Memory B cell (primary cell): ENCODE data around the gene MAPK7.

Experiments
- ATAC-seq: fragments of 150-1000 bp; cut with Tn5 transposase; 2 replicates; pipeline ENCODE4 v1.10.0; 2021; ENCODE audit warnings: low read depth, mild to moderate bottlenecking, moderate library complexity
- DNase-seq, 2 donors: peaks; one replicate each; pipeline ENCODE4 v3.0.0; 2022; ENCODE audit warnings: low spot score in 2 of 2
- H3K27ac Mint-ChIP-seq: one replicate; pipeline ENCODE4 v1.8.0; 2022; ENCODE audit warnings: mild to moderate bottlenecking, moderate library complexity, mixed read lengths
- H3K27me3 Mint-ChIP-seq: one replicate; pipeline ENCODE4 v1.8.0; 2022; ENCODE audit warnings: mixed read lengths
- H3K36me3 Mint-ChIP-seq: one replicate; pipeline ENCODE4 v1.8.0; 2022; ENCODE audit warnings: mild to moderate bottlenecking, mixed read lengths
- H3K4me1 Mint-ChIP-seq: one replicate; pipeline ENCODE4 v1.8.0; 2022; ENCODE audit warnings: mixed read lengths
- H3K4me3 Mint-ChIP-seq: one replicate; pipeline ENCODE4 v1.8.0; 2022; ENCODE audit warnings: mild to moderate bottlenecking, moderate library complexity, mixed read lengths
- H3K9me3 Mint-ChIP-seq: one replicate; pipeline ENCODE4 v1.8.0; 2022; ENCODE audit warnings: mixed read lengths

Gene MAPK7

DNA sequence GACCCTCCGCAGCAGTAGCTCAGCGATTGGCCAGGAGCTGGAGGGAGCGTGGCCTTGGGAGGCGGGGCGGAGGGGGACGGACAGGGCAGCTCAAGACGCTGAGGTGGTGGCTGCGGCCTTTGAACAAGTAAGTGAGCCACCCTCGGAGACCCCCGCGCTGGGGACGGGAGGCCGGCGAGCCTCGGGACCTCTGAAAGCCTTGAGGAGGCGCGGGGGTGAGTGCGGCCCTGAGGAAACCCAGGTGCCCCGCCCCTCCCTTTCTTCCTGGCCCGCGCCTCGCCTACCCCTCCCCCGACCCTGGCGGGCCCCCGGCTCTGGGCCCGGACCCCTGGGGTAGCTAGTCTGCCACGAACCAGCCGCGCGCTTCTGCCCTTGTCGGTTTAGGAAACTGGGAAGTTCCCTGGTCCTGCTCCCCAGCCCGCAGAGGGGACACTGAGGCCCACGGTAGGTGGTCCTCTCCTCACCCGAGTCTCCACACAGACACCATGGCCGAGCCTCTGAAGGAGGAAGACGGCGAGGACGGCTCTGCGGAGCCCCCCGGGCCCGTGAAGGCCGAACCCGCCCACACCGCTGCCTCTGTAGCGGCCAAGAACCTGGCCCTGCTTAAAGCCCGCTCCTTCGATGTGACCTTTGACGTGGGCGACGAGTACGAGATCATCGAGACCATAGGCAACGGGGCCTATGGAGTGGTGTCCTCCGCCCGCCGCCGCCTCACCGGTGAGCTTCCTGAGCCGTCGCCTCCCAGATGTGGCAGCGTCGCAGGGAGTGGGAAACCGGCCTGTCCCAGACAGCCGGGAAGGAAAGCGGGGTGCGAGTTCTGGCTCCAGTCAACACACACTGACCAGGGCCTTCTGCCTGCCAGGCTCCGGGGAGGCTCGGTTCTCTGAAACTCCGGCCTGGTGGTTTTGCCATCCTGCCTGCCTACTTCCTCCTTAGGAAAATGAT lies at the start of gene MAPK7:
Gene MAPK7 (plus strand): TSS at position 83 of the 945 bp plus-strand sequence. CDS start 403 bp downstream, at position 486.
- no peaks in the 10 kb centered on the region for H3K27me3 Mint-ChIP-seq
- H3K4me1 Mint-ChIP-seq: peaks cover 8% of the 10 kb centered on the region
- no peaks in the 10 kb centered on the region for H3K9me3 Mint-ChIP-seq
- ATAC-seq: peak; percentile 3
- H3K27ac Mint-ChIP-seq: peak within 1 kb of the TSS; percentile 96
- H3K36me3 Mint-ChIP-seq: peaks cover 16% of the 10 kb centered on the region
- no peak for DNase-seq
- H3K4me3 Mint-ChIP-seq: peak within 1 kb of the TSS; percentile 98

- Mint-ChIP-seq H3K4me3 (no peak overlapping the region), H3K36me3 (peaks cover 4% of the 10 kb centered on the region), H3K27me3 (no peaks in the 10 kb centered on the region), H3K9me3 (peaks cover 2% of the 10 kb centered on the region), H3K27ac (no peak overlapping the region), H3K4me1 (peaks cover 7% of the 10 kb centered on the region)
- DNase-seq (no peak), ATAC-seq (no peak)
Measured at GRCh38 chr17:19329136-19329535, 49.2 kb upstream of the MAPK7 start.

- ATAC-seq: no peak
- peaks cover 7% of the 10 kb centered on the region for H3K4me1 Mint-ChIP-seq
- H3K9me3 Mint-ChIP-seq: peaks cover 2% of the 10 kb centered on the region
- peaks cover 4% of the 10 kb centered on the region for H3K36me3 Mint-ChIP-seq
- no peak overlapping the region for H3K4me3 Mint-ChIP-seq
- H3K27me3 Mint-ChIP-seq: no peaks in the 10 kb centered on the region
- DNase-seq: no peak
- H3K27ac Mint-ChIP-seq: no peak overlapping the region
Measured at GRCh38 chr17:19329839-19330238, 48.5 kb upstream of the MAPK7 start.

- peaks cover 4% of the 10 kb centered on the region for H3K36me3 Mint-ChIP-seq
- DNase-seq: no peak
- peaks cover 2% of the 10 kb centered on the region for H3K9me3 Mint-ChIP-seq
- H3K4me3 Mint-ChIP-seq: no peak overlapping the region
- ATAC-seq: no peak
- H3K27me3 Mint-ChIP-seq: no peaks in the 10 kb centered on the region
- H3K27ac Mint-ChIP-seq: no peak overlapping the region
- H3K4me1 Mint-ChIP-seq: peaks cover 7% of the 10 kb centered on the region
Measured at GRCh38 chr17:19330271-19330670, 48.0 kb upstream of the MAPK7 start.

DNA sequence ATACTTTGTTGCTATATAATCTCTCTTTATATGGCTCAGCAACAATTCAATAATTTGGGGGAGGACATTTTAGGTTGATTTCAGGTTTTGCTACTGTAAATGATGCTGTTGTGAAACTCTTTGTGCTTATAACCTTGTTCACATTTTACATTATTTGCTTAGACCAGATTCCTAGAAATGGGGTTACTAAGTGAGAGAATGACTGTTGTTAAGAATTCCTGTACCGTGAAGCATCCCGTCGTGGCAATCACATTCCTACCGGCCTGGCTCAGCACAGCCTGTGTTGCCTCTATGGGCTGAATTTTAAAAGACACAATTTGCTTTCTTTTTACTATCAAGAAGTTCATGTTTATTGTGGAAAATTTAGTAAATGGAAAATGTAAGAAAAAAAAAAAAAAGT lies 47.2 kb upstream of the MAPK7 start:
- Mint-ChIP-seq H3K4me3 (no peak overlapping the region), H3K4me1 (peaks cover 7% of the 10 kb centered on the region), H3K9me3 (no peaks in the 10 kb centered on the region), H3K27ac (no peak overlapping the region), H3K27me3 (no peaks in the 10 kb centered on the region), H3K36me3 (peaks cover 5% of the 10 kb centered on the region)
- ATAC-seq: no peak
- no peak for DNase-seq

GRCh38 chr17:19331543-19332245 lies 46.6 kb upstream of the MAPK7 start:
- H3K27me3 Mint-ChIP-seq: no peaks in the 10 kb centered on the region
- H3K4me3 Mint-ChIP-seq: no peak overlapping the region

GRCh38 chr17:19332371-19333131 lies 45.7 kb upstream of the MAPK7 start:
- Mint-ChIP-seq H3K4me3 (no peak overlapping the region), H3K27ac (no peak overlapping the region), H3K9me3 (no peaks in the 10 kb centered on the region), H3K27me3 (peaks cover 3% of the 10 kb centered on the region), H3K4me1 (peaks cover 11% of the 10 kb centered on the region), H3K36me3 (peaks cover 5% of the 10 kb centered on the region)
- DNase-seq (no peak), ATAC-seq (peak; percentile 44)

More at GRCh38 chr17:19331543-19332245, 46.6 kb upstream of the MAPK7 start:
- DNase-seq: no peak
- ATAC-seq: no peak
- Mint-ChIP-seq H3K36me3 (peaks cover 5% of the 10 kb centered on the region), H3K27ac (no peak overlapping the region), H3K4me1 (peaks cover 7% of the 10 kb centered on the region), H3K9me3 (no peaks in the 10 kb centered on the region)

- Mint-ChIP-seq H3K4me1 (peaks cover 11% of the 10 kb centered on the region), H3K4me3 (no peak overlapping the region), H3K9me3 (no peaks in the 10 kb centered on the region), H3K27ac (no peak overlapping the region), H3K36me3 (peaks cover 5% of the 10 kb centered on the region), H3K27me3 (peaks cover 3% of the 10 kb centered on the region)
- ATAC-seq: no peak
- no peak for DNase-seq
Measured at GRCh38 chr17:19333132-19333440, 45.2 kb upstream of the MAPK7 start.

DNA sequence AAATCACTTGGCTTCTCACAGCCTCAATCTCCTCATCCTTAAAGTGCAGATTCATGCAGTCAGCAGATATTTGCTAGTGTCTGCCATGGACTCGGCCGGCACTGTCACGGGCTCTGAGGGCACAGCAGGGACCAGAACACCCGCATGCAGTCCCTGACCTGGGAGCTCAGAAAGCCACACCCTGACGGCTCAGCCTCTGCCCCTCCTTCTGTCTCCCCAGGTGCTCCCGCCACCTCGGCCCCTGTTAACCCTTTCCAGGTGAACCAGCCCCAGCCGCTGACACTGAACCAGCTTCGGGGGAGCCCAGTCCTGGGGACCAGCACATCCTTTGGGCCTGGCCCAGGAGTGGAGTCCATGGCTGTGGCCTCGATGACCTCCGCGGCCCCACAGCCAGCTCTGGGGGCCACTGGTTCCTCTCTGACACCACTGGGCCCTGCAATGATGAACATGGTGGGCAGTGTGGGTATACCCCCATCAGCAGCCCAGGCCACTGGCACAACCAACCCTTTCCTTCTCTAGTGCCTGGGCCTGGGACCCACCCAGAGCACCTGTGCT lies 44.5 kb upstream of the MAPK7 start:
- no peak overlapping the region for H3K4me3 Mint-ChIP-seq
- ATAC-seq (no peak), DNase-seq (no peak)
- H3K36me3 Mint-ChIP-seq: peaks cover 5% of the 10 kb centered on the region
- no peak overlapping the region for H3K27ac Mint-ChIP-seq
- peaks cover 11% of the 10 kb centered on the region for H3K4me1 Mint-ChIP-seq
- peaks cover 3% of the 10 kb centered on the region for H3K27me3 Mint-ChIP-seq
- no peaks in the 10 kb centered on the region for H3K9me3 Mint-ChIP-seq

DNA sequence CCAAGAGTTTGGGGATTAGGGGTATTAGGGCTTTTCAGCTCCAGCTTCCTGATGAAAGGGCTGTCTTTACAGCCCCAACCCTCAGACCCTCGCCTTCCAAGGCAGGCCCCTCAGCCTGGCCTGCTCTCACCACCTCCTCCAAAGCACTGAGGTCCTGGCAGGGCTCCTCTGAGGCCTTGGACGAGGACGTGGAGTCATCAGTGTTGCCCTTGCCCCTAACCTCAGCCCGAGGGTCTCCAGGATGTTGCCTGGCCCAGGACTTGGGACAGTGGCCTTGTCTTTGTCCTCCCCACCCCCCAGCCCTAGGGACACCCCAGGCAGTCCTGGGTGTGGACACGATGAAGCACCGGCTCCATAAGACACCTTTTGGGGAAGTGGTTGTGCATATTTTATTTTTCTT lies 44.0 kb upstream of the MAPK7 start:
- peaks cover 3% of the 10 kb centered on the region for H3K27me3 Mint-ChIP-seq
- H3K27ac Mint-ChIP-seq: no peak overlapping the region
- ATAC-seq: no peak
- H3K4me1 Mint-ChIP-seq: peaks cover 11% of the 10 kb centered on the region
- H3K4me3 Mint-ChIP-seq: no peak overlapping the region
- peaks cover 5% of the 10 kb centered on the region for H3K36me3 Mint-ChIP-seq
- H3K9me3 Mint-ChIP-seq: no peaks in the 10 kb centered on the region
- no peak for DNase-seq

- Mint-ChIP-seq H3K27ac (no peak overlapping the region), H3K4me3 (no peak overlapping the region), H3K9me3 (no peaks in the 10 kb centered on the region), H3K4me1 (peaks cover 8% of the 10 kb centered on the region), H3K36me3 (peaks cover 1% of the 10 kb centered on the region), H3K27me3 (peaks cover 3% of the 10 kb centered on the region)
- ATAC-seq: no peak
- no peak for DNase-seq
Measured at GRCh38 chr17:19335951-19336631, 42.2 kb upstream of the MAPK7 start.

GRCh38 chr17:19336938-19337711 lies 41.2 kb upstream of the MAPK7 start:
- no peak overlapping the region for H3K27ac Mint-ChIP-seq
- ATAC-seq (no peak), DNase-seq (no peak)
- no peak overlapping the region for H3K4me3 Mint-ChIP-seq
- peaks cover 1% of the 10 kb centered on the region for H3K36me3 Mint-ChIP-seq
- H3K4me1 Mint-ChIP-seq: peaks cover 8% of the 10 kb centered on the region
- no peaks in the 10 kb centered on the region for H3K9me3 Mint-ChIP-seq
- H3K27me3 Mint-ChIP-seq: peaks cover 5% of the 10 kb centered on the region

DNA sequence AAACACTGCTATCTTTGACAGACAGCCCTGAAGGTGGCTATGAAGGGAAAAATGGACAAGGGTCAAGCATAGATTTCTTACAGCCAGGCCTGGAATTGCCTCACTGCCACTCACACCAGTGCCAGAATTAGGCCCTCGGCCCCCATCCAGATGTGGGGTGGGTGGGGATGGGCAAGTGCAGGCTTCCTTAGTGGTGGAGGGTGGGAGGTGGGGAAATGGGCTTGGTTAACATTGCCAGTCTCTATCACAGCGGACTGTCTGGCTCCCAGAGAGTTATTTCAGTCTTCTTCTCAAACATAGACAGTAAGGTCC lies 40.6 kb upstream of the MAPK7 start:
- no peak for ATAC-seq
- Mint-ChIP-seq H3K27ac (no peak overlapping the region), H3K27me3 (peaks cover 6% of the 10 kb centered on the region), H3K4me3 (no peak overlapping the region), H3K9me3 (no peaks in the 10 kb centered on the region), H3K4me1 (peaks cover 6% of the 10 kb centered on the region), H3K36me3 (peaks cover 1% of the 10 kb centered on the region)
- no peak for DNase-seq
